WTC11 (cell line): ENCODE results near the gene SLC35D1.

Experiments used
- CBFB ChIP-seq: sonication (generic); formaldehyde crosslinking; IDR thresholded peaks from 2 replicates; pipeline ENCODE4 v1.8.1; 2022; ENCODE audit warnings: mild to moderate bottlenecking, low read depth, missing genetic modification reagents
- CREM ChIP-seq: sonication (generic); formaldehyde crosslinking; IDR thresholded peaks from 2 replicates; pipeline ENCODE4 v1.8.1; 2022; ENCODE audit warnings: mild to moderate bottlenecking, missing genetic modification reagents, moderate library complexity
- ESRRA ChIP-seq: sonication (generic); formaldehyde crosslinking; IDR thresholded peaks from 2 replicates; pipeline ENCODE4 v1.8.1; 2022; ENCODE audit warnings: mild to moderate bottlenecking, missing genetic modification reagents, borderline replicate concordance
- FOXJ3 ChIP-seq: sonication (generic); formaldehyde crosslinking; IDR thresholded peaks from 2 replicates; pipeline ENCODE4 v1.9.0; 2021; ENCODE audit warnings: missing genetic modification reagents, mild to moderate bottlenecking, borderline replicate concordance
- KAT7 ChIP-seq: sonication (generic); formaldehyde crosslinking; IDR thresholded peaks from 2 replicates; pipeline ENCODE4 v1.8.1; 2023; ENCODE audit warnings: missing genetic modification reagents, mild to moderate bottlenecking, borderline replicate concordance
- SP1 ChIP-seq: sonication (generic); formaldehyde crosslinking; conservative IDR thresholded peaks from 2 replicates; pipeline ENCODE4 v1.8.1; 2022; ENCODE audit warnings: missing genetic modification reagents
- TEAD4 ChIP-seq: sonication (generic); formaldehyde crosslinking; IDR thresholded peaks from 2 replicates; pipeline ENCODE4 v1.8.0; 2022; ENCODE audit warnings: mild to moderate bottlenecking, missing genetic modification reagents
- TF ChIP-seq, protein P1 (sequence below): fragments of 200-600 bp; IDR thresholded peaks from 2 replicates; pipeline ENCODE4 v1.8.0; 2022; ENCODE audit warnings: antibody characterized with exemption
- TF ChIP-seq, protein P2 (sequence below): sonication (generic); formaldehyde crosslinking; conservative IDR thresholded peaks from 2 replicates; pipeline ENCODE4 v1.8.1; 2022; ENCODE audit warnings: mild to moderate bottlenecking, missing genetic modification reagents
- TF ChIP-seq, protein P3 (sequence below): sonication (generic); formaldehyde crosslinking; IDR thresholded peaks from 2 replicates; pipeline ENCODE4 v1.8.1; 2023; ENCODE audit warnings: mild to moderate bottlenecking, missing genetic modification reagents, borderline replicate concordance
- TF ChIP-seq, protein P4 (sequence below): sonication (generic); formaldehyde crosslinking; IDR thresholded peaks from 2 replicates; pipeline ENCODE4 v1.8.0; 2022; ENCODE audit warnings: mild to moderate bottlenecking, missing genetic modification reagents
- TF ChIP-seq, protein P5 (sequence below): sonication (generic); formaldehyde crosslinking; IDR thresholded peaks from 2 replicates; pipeline ENCODE4 v1.8.0; 2022; ENCODE audit warnings: missing genetic modification reagents

DNA sequence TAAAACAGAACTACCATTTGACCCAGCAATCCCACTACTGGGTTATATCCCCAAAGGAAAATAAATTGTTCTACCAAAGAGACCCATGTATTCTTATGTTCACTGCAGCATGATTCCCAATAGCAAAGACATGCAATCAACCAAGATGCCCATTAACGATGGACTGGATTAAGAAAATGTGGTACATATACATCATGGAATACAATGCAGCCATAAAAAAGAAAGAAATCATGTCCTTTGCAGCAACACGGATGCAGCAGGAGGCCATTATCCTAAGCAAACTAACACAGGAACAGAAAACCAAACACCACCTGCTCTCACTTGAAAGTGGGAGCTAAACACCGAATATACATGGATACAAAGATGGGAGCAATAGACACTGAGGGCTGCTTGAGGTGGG lies 44.2 kb downstream of the SLC35D1 start:
- TF ChIP-seq, protein P1, sequence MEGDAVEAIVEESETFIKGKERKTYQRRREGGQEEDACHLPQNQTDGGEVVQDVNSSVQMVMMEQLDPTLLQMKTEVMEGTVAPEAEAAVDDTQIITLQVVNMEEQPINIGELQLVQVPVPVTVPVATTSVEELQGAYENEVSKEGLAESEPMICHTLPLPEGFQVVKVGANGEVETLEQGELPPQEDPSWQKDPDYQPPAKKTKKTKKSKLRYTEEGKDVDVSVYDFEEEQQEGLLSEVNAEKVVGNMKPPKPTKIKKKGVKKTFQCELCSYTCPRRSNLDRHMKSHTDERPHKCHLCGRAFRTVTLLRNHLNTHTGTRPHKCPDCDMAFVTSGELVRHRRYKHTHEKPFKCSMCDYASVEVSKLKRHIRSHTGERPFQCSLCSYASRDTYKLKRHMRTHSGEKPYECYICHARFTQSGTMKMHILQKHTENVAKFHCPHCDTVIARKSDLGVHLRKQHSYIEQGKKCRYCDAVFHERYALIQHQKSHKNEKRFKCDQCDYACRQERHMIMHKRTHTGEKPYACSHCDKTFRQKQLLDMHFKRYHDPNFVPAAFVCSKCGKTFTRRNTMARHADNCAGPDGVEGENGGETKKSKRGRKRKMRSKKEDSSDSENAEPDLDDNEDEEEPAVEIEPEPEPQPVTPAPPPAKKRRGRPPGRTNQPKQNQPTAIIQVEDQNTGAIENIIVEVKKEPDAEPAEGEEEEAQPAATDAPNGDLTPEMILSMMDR: no peak
- TF ChIP-seq, protein P2, sequence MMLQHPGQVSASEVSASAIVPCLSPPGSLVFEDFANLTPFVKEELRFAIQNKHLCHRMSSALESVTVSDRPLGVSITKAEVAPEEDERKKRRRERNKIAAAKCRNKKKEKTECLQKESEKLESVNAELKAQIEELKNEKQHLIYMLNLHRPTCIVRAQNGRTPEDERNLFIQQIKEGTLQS: no peak
- TF ChIP-seq CREM (CRISPR knock-in tag) (no peak), FOXJ3 (CRISPR knock-in tag) (no peak), CBFB (CRISPR knock-in tag) (no peak), TEAD4 (no peak), KAT7 (no peak), ESRRA (no peak), SP1 (CRISPR knock-in tag) (no peak)
- TF ChIP-seq, protein P3, sequence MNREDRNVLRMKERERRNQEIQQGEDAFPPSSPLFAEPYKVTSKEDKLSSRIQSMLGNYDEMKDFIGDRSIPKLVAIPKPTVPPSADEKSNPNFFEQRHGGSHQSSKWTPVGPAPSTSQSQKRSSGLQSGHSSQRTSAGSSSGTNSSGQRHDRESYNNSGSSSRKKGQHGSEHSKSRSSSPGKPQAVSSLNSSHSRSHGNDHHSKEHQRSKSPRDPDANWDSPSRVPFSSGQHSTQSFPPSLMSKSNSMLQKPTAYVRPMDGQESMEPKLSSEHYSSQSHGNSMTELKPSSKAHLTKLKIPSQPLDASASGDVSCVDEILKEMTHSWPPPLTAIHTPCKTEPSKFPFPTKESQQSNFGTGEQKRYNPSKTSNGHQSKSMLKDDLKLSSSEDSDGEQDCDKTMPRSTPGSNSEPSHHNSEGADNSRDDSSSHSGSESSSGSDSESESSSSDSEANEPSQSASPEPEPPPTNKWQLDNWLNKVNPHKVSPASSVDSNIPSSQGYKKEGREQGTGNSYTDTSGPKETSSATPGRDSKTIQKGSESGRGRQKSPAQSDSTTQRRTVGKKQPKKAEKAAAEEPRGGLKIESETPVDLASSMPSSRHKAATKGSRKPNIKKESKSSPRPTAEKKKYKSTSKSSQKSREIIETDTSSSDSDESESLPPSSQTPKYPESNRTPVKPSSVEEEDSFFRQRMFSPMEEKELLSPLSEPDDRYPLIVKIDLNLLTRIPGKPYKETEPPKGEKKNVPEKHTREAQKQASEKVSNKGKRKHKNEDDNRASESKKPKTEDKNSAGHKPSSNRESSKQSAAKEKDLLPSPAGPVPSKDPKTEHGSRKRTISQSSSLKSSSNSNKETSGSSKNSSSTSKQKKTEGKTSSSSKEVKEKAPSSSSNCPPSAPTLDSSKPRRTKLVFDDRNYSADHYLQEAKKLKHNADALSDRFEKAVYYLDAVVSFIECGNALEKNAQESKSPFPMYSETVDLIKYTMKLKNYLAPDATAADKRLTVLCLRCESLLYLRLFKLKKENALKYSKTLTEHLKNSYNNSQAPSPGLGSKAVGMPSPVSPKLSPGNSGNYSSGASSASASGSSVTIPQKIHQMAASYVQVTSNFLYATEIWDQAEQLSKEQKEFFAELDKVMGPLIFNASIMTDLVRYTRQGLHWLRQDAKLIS (CRISPR knock-in tag): no peak
- TF ChIP-seq, protein P4, sequence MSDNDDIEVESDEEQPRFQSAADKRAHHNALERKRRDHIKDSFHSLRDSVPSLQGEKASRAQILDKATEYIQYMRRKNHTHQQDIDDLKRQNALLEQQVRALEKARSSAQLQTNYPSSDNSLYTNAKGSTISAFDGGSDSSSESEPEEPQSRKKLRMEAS: no peak
- TF ChIP-seq, protein P5, sequence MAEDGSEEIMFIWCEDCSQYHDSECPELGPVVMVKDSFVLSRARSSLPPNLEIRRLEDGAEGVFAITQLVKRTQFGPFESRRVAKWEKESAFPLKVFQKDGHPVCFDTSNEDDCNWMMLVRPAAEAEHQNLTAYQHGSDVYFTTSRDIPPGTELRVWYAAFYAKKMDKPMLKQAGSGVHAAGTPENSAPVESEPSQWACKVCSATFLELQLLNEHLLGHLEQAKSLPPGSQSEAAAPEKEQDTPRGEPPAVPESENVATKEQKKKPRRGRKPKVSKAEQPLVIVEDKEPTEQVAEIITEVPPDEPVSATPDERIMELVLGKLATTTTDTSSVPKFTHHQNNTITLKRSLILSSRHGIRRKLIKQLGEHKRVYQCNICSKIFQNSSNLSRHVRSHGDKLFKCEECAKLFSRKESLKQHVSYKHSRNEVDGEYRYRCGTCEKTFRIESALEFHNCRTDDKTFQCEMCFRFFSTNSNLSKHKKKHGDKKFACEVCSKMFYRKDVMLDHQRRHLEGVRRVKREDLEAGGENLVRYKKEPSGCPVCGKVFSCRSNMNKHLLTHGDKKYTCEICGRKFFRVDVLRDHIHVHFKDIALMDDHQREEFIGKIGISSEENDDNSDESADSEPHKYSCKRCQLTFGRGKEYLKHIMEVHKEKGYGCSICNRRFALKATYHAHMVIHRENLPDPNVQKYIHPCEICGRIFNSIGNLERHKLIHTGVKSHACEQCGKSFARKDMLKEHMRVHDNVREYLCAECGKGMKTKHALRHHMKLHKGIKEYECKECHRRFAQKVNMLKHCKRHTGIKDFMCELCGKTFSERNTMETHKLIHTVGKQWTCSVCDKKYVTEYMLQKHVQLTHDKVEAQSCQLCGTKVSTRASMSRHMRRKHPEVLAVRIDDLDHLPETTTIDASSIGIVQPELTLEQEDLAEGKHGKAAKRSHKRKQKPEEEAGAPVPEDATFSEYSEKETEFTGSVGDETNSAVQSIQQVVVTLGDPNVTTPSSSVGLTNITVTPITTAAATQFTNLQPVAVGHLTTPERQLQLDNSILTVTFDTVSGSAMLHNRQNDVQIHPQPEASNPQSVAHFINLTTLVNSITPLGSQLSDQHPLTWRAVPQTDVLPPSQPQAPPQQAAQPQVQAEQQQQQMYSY: no peak
